ENCODE data around the gene FAM168A.

GRCh38 chr11:73406619-73407018 lies 191.3 kb downstream of the FAM168A start:
- TF ChIP-seq CTCF (IDR thresholded peaks at IDR 0.05; ENCODE audit: low read depth, low read length, poor library complexity, severe bottlenecking) (no peak), EZH2phosphoT487 (IDR thresholded peaks at IDR 0.05; ENCODE audit: borderline replicate concordance, low read length) (no peak)

All from DOHH2 (cell line).